Measurements from ENCODE around the gene EME1. TPM values are rescaled to one million over a fixed set of nuclear protein-coding genes. Genes with fewer than 3 reads are reported as not detected.

The EME1 gene
- total and polyA plus RNA-seq, 2 of the 13 experiments (the other 11 are each of a cell fraction or from before 2014, with no cell fraction given), result 20.7 to 24.6 TPM

- TF ChIP-seq ZNF572 (CRISPR knock-in tag; IDR thresholded peaks at IDR 0.05), result no peak
- no peak for TF ChIP-seq SMAD3 (CRISPR knock-in tag; IDR thresholded peaks at IDR 0.05)
- TF ChIP-seq SATB2 (CRISPR knock-in tag; IDR thresholded peaks at IDR 0.05), result no peak
- TF ChIP-seq KMT2A (CRISPR knock-in tag; IDR thresholded peaks at IDR 0.05), result no peak
- TF ChIP-seq E2F5 (CRISPR knock-in tag; conservative IDR thresholded peaks at IDR 0.05), result no peak
- no peak for TF ChIP-seq ZNF318 (CRISPR knock-in tag; IDR thresholded peaks at IDR 0.05)
- TF ChIP-seq WIZ (CRISPR knock-in tag; IDR thresholded peaks at IDR 0.05), result 0 out of 2 replicates have a peak, but pooled peaks have one; percentile 63
- no peak for TF ChIP-seq NR3C1 (CRISPR knock-in tag; IDR thresholded peaks at IDR 0.05)
- no peak for TF ChIP-seq ZNF670 (CRISPR knock-in tag; IDR thresholded peaks at IDR 0.05; ENCODE audit: borderline replicate concordance)
- no peak for TF ChIP-seq FLYWCH1 (CRISPR knock-in tag; IDR thresholded peaks at IDR 0.05)
- no peak for TF ChIP-seq CTCF (CRISPR knock-in tag; IDR thresholded peaks at IDR 0.05)
- no peak for TF ChIP-seq ZNF816 (CRISPR knock-in tag; IDR thresholded peaks at IDR 0.05; ENCODE audit: borderline replicate concordance)
- TF ChIP-seq ZNF891 (CRISPR knock-in tag; IDR thresholded peaks at IDR 0.05), result no peak
- TF ChIP-seq ZNF337 (CRISPR knock-in tag; IDR thresholded peaks at IDR 0.05; ENCODE audit: borderline replicate concordance, low read depth), result no peak
- TF ChIP-seq ZNF224 (CRISPR knock-in tag; IDR thresholded peaks at IDR 0.05), result 0 out of 2 replicates have a peak, but pooled peaks have one; percentile 74
- no peak for TF ChIP-seq E2F2 (CRISPR knock-in tag; IDR thresholded peaks at IDR 0.05; ENCODE audit: borderline replicate concordance)
- no peak for TF ChIP-seq ZNF510 (CRISPR knock-in tag; IDR thresholded peaks at IDR 0.05; ENCODE audit: low read depth)
These were observed 23.5 kb downstream of the EME1 start (continued) for GRCh38 chr17:50396261-50397110.
